Stimulated activated naive B cell treated with anti-CD40 and anti-IgM and Interleukin-4, amounts not matched to agents 10 μg/mL and 1 μg/mL and 100 μg/mL, for 72 hours (primary cell): Measurements from ENCODE around the gene MIDN.
"Not testable (repeated sequence)": the region's sequence is repeated elsewhere in the genome, so short reads cannot be mapped to it uniquely, and the experiment has no call there.

Experiments
- ATAC-seq, 2 donors: fragments of 150-1000 bp; cut with Tn5 transposase; replicated peaks; 2 replicates each; pipeline ENCODE4 v1.10.0; 2021; ENCODE audit warnings: moderate library complexity in 1 of 2
- DNase-seq: peaks from one replicate; pipeline ENCODE4 v3.0.0; 2021
- H3K27ac Mint-ChIP-seq: one replicate; pipeline ENCODE4 v1.8.0; 2022; ENCODE audit warnings: mild to moderate bottlenecking, mixed read lengths
- H3K27me3 Mint-ChIP-seq, 2 donors: one replicate each; pipeline ENCODE4 v1.8.0; 2022; ENCODE audit warnings: mixed read lengths in 2 of 2
- H3K36me3 Mint-ChIP-seq, 2 donors: one replicate each; pipeline ENCODE4 v1.8.0; 2022; ENCODE audit warnings: mixed read lengths in 2 of 2, mild to moderate bottlenecking in 1 of 2
- H3K4me1 Mint-ChIP-seq, 2 donors: one replicate each; pipeline ENCODE4 v1.8.0; 2022; ENCODE audit warnings: mixed read lengths in 2 of 2, mild to moderate bottlenecking in 1 of 2
- H3K4me3 Mint-ChIP-seq, 2 donors: one replicate each; pipeline ENCODE4 v1.8.0; 2022; ENCODE audit warnings: mild to moderate bottlenecking in 2 of 2, mixed read lengths in 2 of 2, moderate library complexity in 1 of 2
- H3K9me3 Mint-ChIP-seq, 2 donors: one replicate each; pipeline ENCODE4 v1.8.0; 2022; ENCODE audit warnings: mixed read lengths in 2 of 2, mild to moderate bottlenecking in 1 of 2

Gene MIDN

GRCh38 chr19:1243768-1244692 is 4.4 kb upstream of the MIDN start:
- Mint-ChIP-seq H3K9me3 (no peaks in the 10 kb centered on the region), H3K27me3 (peaks cover 0 to under 1% of the 10 kb centered on the region in 2 donors), H3K4me3 (peak overlapping the region; percentile 84 to 86), H3K4me1 (peaks cover 22 to 57% of the 10 kb centered on the region in 2 donors), H3K36me3 (peaks cover 0 to 1% of the 10 kb centered on the region in 2 donors), H3K27ac (peak overlapping the region; percentile 92)
- DNase-seq (peak; percentile 81), ATAC-seq (peak; percentile 57 to 60)

GRCh38 chr19:1244693-1245451 is 3.5 kb upstream of the MIDN start:
- Mint-ChIP-seq H3K4me1 (peaks cover 20 to 52% of the 10 kb centered on the region in 2 donors), H3K9me3 (no peaks in the 10 kb centered on the region)

GRCh38 chr19:1245494-1246264 is 2.7 kb upstream of the MIDN start:
- Mint-ChIP-seq H3K27me3 (no peaks in the 10 kb centered on the region), H3K27ac (no peak overlapping the region), H3K36me3 (peaks cover 0 to 1% of the 10 kb centered on the region in 2 donors), H3K9me3 (no peaks in the 10 kb centered on the region), H3K4me3 (no peak overlapping the region), H3K4me1 (peaks cover 20 to 51% of the 10 kb centered on the region in 2 donors)
- ATAC-seq (no peak), DNase-seq (no peak)

More at GRCh38 chr19:1244693-1245451, 3.5 kb upstream of the MIDN start:
- no peak for ATAC-seq
- no peak for DNase-seq
- H3K36me3 Mint-ChIP-seq, result peaks cover 0 to 1% of the 10 kb centered on the region in 2 donors
- peak overlapping the region; percentile 84 to 86 for H3K4me3 Mint-ChIP-seq
- peak overlapping the region; percentile 92 for H3K27ac Mint-ChIP-seq
- H3K27me3 Mint-ChIP-seq, result no peaks in the 10 kb centered on the region

GRCh38 chr19:1246265-1247087 is 1.9 kb upstream of the MIDN start:
- H3K27ac Mint-ChIP-seq, H3K9me3 Mint-ChIP-seq, DNase-seq, H3K36me3 Mint-ChIP-seq, H3K27me3 Mint-ChIP-seq, ATAC-seq: not testable (repeated sequence)
- Mint-ChIP-seq H3K4me1 (peaks cover 18 to 47% of the 10 kb centered on the region in 2 donors), H3K4me3 (peak overlapping the region in 1 of 2 donors; percentile 19)

GRCh38 chr19:1247748-1248138 is 640 bp upstream of the MIDN start:
- Mint-ChIP-seq H3K27me3 (no peaks in the 10 kb centered on the region), H3K9me3 (no peaks in the 10 kb centered on the region), H3K4me3 (peak overlapping the region in 1 of 2 donors; percentile 88), H3K4me1 (peaks cover 15 to 39% of the 10 kb centered on the region in 2 donors), H3K27ac (no peak overlapping the region), H3K36me3 (peaks cover 13 to 16% of the 10 kb centered on the region in 2 donors)
- DNase-seq (no peak), ATAC-seq (no peak)

- peak overlapping the region; percentile 77 for H3K27ac Mint-ChIP-seq
- H3K27me3 Mint-ChIP-seq, result no peaks in the 10 kb centered on the region
Measured at GRCh38 chr19:1248786-1249297, 459 bp downstream of the MIDN start.

GRCh38 chr19:1249298-1249989 is 1.1 kb downstream of the MIDN start:
- peak overlapping the region; percentile 79 to 84 for H3K4me3 Mint-ChIP-seq
- DNase-seq (peak; percentile 87), ATAC-seq (peak; percentile 46 to 59)
- no peaks in the 10 kb centered on the region for H3K9me3 Mint-ChIP-seq
- H3K36me3 Mint-ChIP-seq, result peaks cover 19 to 21% of the 10 kb centered on the region in 2 donors
- peak overlapping the region; percentile 89 for H3K27ac Mint-ChIP-seq
- H3K4me1 Mint-ChIP-seq, result peaks cover 14 to 35% of the 10 kb centered on the region in 2 donors
- no peaks in the 10 kb centered on the region for H3K27me3 Mint-ChIP-seq

More at GRCh38 chr19:1248786-1249297, 459 bp downstream of the MIDN start:
- H3K9me3 Mint-ChIP-seq, result no peaks in the 10 kb centered on the region
- DNase-seq, result peak; percentile 77
- ATAC-seq, result peak; percentile 14 to 21
- peaks cover 15 to 37% of the 10 kb centered on the region in 2 donors for H3K4me1 Mint-ChIP-seq
- H3K36me3 Mint-ChIP-seq, result peaks cover 19 to 21% of the 10 kb centered on the region in 2 donors
- H3K4me3 Mint-ChIP-seq, result peak overlapping the region; percentile 82 to 88

GRCh38 chr19:1249990-1250436 is 1.6 kb downstream of the MIDN start:
- Mint-ChIP-seq H3K27ac (peak overlapping the region; percentile 89), H3K27me3 (no peaks in the 10 kb centered on the region), H3K9me3 (no peaks in the 10 kb centered on the region), H3K4me3 (peak overlapping the region; percentile 79 to 84), H3K4me1 (peaks cover 14 to 35% of the 10 kb centered on the region in 2 donors), H3K36me3 (peaks cover 24 to 26% of the 10 kb centered on the region in 2 donors)
- DNase-seq (no peak), ATAC-seq (no peak)

GRCh38 chr19:1250437-1251260 is 2.3 kb downstream of the MIDN start:
- DNase-seq, result no peak
- no peak for ATAC-seq
- Mint-ChIP-seq H3K4me3 (peak overlapping the region; percentile 85 to 92), H3K36me3 (peaks cover 28 to 30% of the 10 kb centered on the region in 2 donors), H3K9me3 (no peaks in the 10 kb centered on the region), H3K27me3 (no peaks in the 10 kb centered on the region), H3K4me1 (peaks cover 20 to 35% of the 10 kb centered on the region in 2 donors), H3K27ac (peak overlapping the region; percentile 96)

GRCh38 chr19:1251330-1252220 is 3.2 kb downstream of the MIDN start:
- H3K4me3 Mint-ChIP-seq, result peak overlapping the region; percentile 85 to 92

GRCh38 chr19:1252221-1252820 is 3.9 kb downstream of the MIDN start:
- H3K9me3 Mint-ChIP-seq, result no peaks in the 10 kb centered on the region
- ATAC-seq (peak; percentile 21 to 38), DNase-seq (no peak)
- H3K27ac Mint-ChIP-seq, result peak overlapping the region; percentile 96
- H3K27me3 Mint-ChIP-seq, result no peaks in the 10 kb centered on the region
- H3K4me1 Mint-ChIP-seq, result peaks cover 17 to 37% of the 10 kb centered on the region in 2 donors
- H3K4me3 Mint-ChIP-seq, result peak overlapping the region; percentile 85 to 92
- peaks cover 28 to 31% of the 10 kb centered on the region in 2 donors for H3K36me3 Mint-ChIP-seq

More at GRCh38 chr19:1251330-1252220, 3.2 kb downstream of the MIDN start:
- ATAC-seq (peak; percentile 0), DNase-seq (no peak)
- Mint-ChIP-seq H3K27ac (peak overlapping the region; percentile 96), H3K27me3 (no peaks in the 10 kb centered on the region), H3K36me3 (peaks cover 28 to 30% of the 10 kb centered on the region in 2 donors), H3K4me1 (peaks cover 17 to 35% of the 10 kb centered on the region in 2 donors), H3K9me3 (no peaks in the 10 kb centered on the region)
